ENCODE measurements around the gene TFB2M.
"Not testable (repeated sequence)": the region's sequence is repeated elsewhere in the genome, so short reads cannot be mapped to it uniquely, and the experiment has no call there.

Gene TFB2M

GRCh38 chr1:246591958-246592357 lies 25.9 kb upstream of the TFB2M start:
- no peak overlapping the region for H3K4me3 ChIP-seq (ENCODE audit: low read depth, low read length)
- in situ Hi-C loops (cut with HindIII; ENCODE audit: low sequenced_read_pairs): no loop called here
- TF ChIP-seq CTCF (IDR thresholded peaks at IDR 0.05; ENCODE audit: low read depth, low read length): no peak
- no peak for DNase-seq (ENCODE audit: low read depth, low spot score)

GRCh38 chr1:246591504-246591903 lies 25.4 kb upstream of the TFB2M start:
- no peak for TF ChIP-seq CTCF (IDR thresholded peaks at IDR 0.05; ENCODE audit: low read depth, low read length)
- DNase-seq (ENCODE audit: low read depth, low spot score): no peak
- in situ Hi-C loops (cut with HindIII; ENCODE audit: low sequenced_read_pairs): no loop called here
- H3K4me3 ChIP-seq (ENCODE audit: low read depth, low read length): no peak overlapping the region

GRCh38 chr1:246591047-246591446 lies 25.0 kb upstream of the TFB2M start:
- in situ Hi-C loops (cut with HindIII; ENCODE audit: low sequenced_read_pairs): no loop called here
- no peak overlapping the region for H3K4me3 ChIP-seq (ENCODE audit: low read depth, low read length)
- no peak for TF ChIP-seq CTCF (IDR thresholded peaks at IDR 0.05; ENCODE audit: low read depth, low read length)
- no peak for DNase-seq (ENCODE audit: low read depth, low spot score)

GRCh38 chr1:246589919-246590318 lies 23.9 kb upstream of the TFB2M start:
- in situ Hi-C loops (cut with HindIII; ENCODE audit: low sequenced_read_pairs): not testable (repeated sequence)

GRCh38 chr1:246588159-246588721 lies 22.2 kb upstream of the TFB2M start:
- TF ChIP-seq CTCF (IDR thresholded peaks at IDR 0.05; ENCODE audit: low read depth, low read length): no peak
- in situ Hi-C loops (cut with HindIII; ENCODE audit: low sequenced_read_pairs): no loop called here
- DNase-seq (ENCODE audit: low read depth, low spot score): no peak
- no peak overlapping the region for H3K4me3 ChIP-seq (ENCODE audit: low read depth, low read length)

More at GRCh38 chr1:246589919-246590318, 23.9 kb upstream of the TFB2M start:
- not testable (repeated sequence) for H3K4me3 ChIP-seq (ENCODE audit: low read depth, low read length); DNase-seq (ENCODE audit: low read depth, low spot score)

- no peak overlapping the region for H3K4me3 ChIP-seq (ENCODE audit: low read depth, low read length)
- no peak for TF ChIP-seq CTCF (IDR thresholded peaks at IDR 0.05; ENCODE audit: low read depth, low read length)
- DNase-seq (ENCODE audit: low read depth, low spot score): no peak
- in situ Hi-C loops (cut with HindIII; ENCODE audit: low sequenced_read_pairs): no loop called here
Measured at GRCh38 chr1:246587606-246588005, 21.5 kb upstream of the TFB2M start.

- TF ChIP-seq CTCF (IDR thresholded peaks at IDR 0.05; ENCODE audit: low read depth, low read length): no peak
- no peak for DNase-seq (ENCODE audit: low read depth, low spot score)
- H3K4me3 ChIP-seq (ENCODE audit: low read depth, low read length): no peak overlapping the region
- in situ Hi-C loops (cut with HindIII; ENCODE audit: low sequenced_read_pairs): no loop called here
Measured at GRCh38 chr1:246587032-246587431, 21.0 kb upstream of the TFB2M start.

Measured in astrocyte of the spinal cord (primary cell).